HepG2 (cell line): ENCODE measurements around the gene FAM180A. TPM values are rescaled to one million over a fixed set of nuclear protein-coding genes. Genes with fewer than 3 reads are reported as not detected.

ENCODE experiments used
- ATAC-seq: fragments of 200-7000 bp; cut with Tn5 transposase; 3 replicates; pipeline ENCODE4 v1.9.1; 2020; ENCODE audit warnings: mild to moderate bottlenecking, moderate library complexity
- Bru-seq: library from RNA; stranded (reverse); fragments of 400-500 nt; gene quantifications from one replicate; lab custom pipeline; 2021; lab: Mats Ljungman, UMichigan
- BruChase-seq, 2 experiments: library from RNA; stranded (reverse); fragments of 400-500 nt; gene quantifications; one replicate each; lab custom pipeline; 2021; lab: Mats Ljungman, UMichigan
- BruUV-seq: library from RNA; stranded (reverse); fragments of 400-500 nt; replicated peaks from 2 replicates; lab custom pipeline; 2021; lab: Mats Ljungman, UMichigan
- CTCF ChIA-PET: fragments of 300-600 bp; formaldehyde crosslinking; extraction: SDS; loops from one replicate; lab custom pipeline; 2021; ENCODE audit warnings: low total read pairs, inconsistent platforms, low intra/inter-chr PET ratio; lab: Yijun Ruan, JAX
- POLR2A ChIA-PET: fragments of 350-600 bp; sonication (Branson Sonifier 250); formaldehyde crosslinking; loops from one replicate; lab custom pipeline; 2020; ENCODE audit warnings: antibody characterized with exemption, inconsistent platforms; lab: Yijun Ruan, JAX
- DNase-seq: peaks from one replicate; pipeline ENCODE4 v3.0.0-alpha.2; 2015; ENCODE audit warnings: low spot score
- FAIRE-seq: peaks from 3 replicates; lab custom pipeline; 2011; peaks lifted over from hg19 to GRCh38; lab: Jason Lieb, UNC
- H2AFZ ChIP-seq: one replicate; pipeline ENCODE4 v1.6.1; 2011; ENCODE audit warnings: low read length, inconsistent platforms
- H3K27ac ChIP-seq: fragments of 300-600 bp; 3 replicates; pipeline ENCODE4 v1.8.0; 2011; ENCODE audit warnings: mixed run types, mild to moderate bottlenecking, mixed read lengths, low read length, inconsistent platforms; ENCODE audit not compliant: insufficient read depth; ENCODE audit errors: extremely low read length
- H3K27me3 ChIP-seq, 2 experiments: fragments of 200-600 bp in 1 of 2; 2 replicates in 1 of 2; 3 replicates in 1 of 2; pipeline versions ENCODE4 v1.6.0 to v1.8.0; 2011; ENCODE audit warnings: low read length in 2 of 2, mild to moderate bottlenecking in 2 of 2, moderate library complexity in 2 of 2, inconsistent platforms in 1 of 2; ENCODE audit not compliant: insufficient read depth in 2 of 2, control insufficient read depth in 1 of 2
- H3K36me3 ChIP-seq, 2 experiments: fragments of 200-600 bp in 1 of 2; replicated peaks in 1 of 2; 2 replicates in 1 of 2; 3 replicates in 1 of 2; pipeline versions ENCODE4 v1.5.1 to v1.8.0; 2011; ENCODE audit warnings: low read length in 2 of 2, inconsistent platforms in 1 of 2; ENCODE audit not compliant: insufficient read depth in 2 of 2, control insufficient read depth in 1 of 2
- H3K4me1 ChIP-seq: 2 replicates; pipeline ENCODE4 v1.5.1; 2012; ENCODE audit warnings: low read length, inconsistent platforms; ENCODE audit not compliant: insufficient read depth
- H3K4me2 ChIP-seq: 2 replicates; pipeline ENCODE4 v1.6.0; 2011; ENCODE audit warnings: low read depth, low read length, inconsistent platforms
- H3K4me3 ChIP-seq, 3 experiments: fragments of 200-600 bp in 1 of 3; sonication (generic), shearing (Covaris generic) in 1 of 3; replicated peaks in 1 of 3; 2 replicates each; pipeline ENCODE4 v1.5.1; 2011 to 2016; ENCODE audit warnings: low read length in 3 of 3, inconsistent platforms in 2 of 3, low read depth in 2 of 3, mild to moderate bottlenecking in 2 of 3, control low read depth in 1 of 3, mixed read lengths in 1 of 3; ENCODE audit not compliant: insufficient read depth in 1 of 3
- H3K79me2 ChIP-seq: one replicate; pipeline ENCODE4 v1.6.1; 2011; ENCODE audit warnings: low read length, inconsistent platforms; ENCODE audit not compliant: insufficient read depth
- H3K9ac ChIP-seq: 2 replicates; pipeline ENCODE4 v1.6.0; 2011; ENCODE audit warnings: mild to moderate bottlenecking, low read depth, low read length, inconsistent platforms; ENCODE audit not compliant: insufficient read depth
- H3K9me3 ChIP-seq: 2 replicates; pipeline ENCODE4 v1.5.1; 2012; ENCODE audit warnings: mild to moderate bottlenecking, low read length
- H4K20me1 ChIP-seq: 2 replicates; pipeline ENCODE4 v1.6.0; 2011; ENCODE audit warnings: inconsistent platforms, mild to moderate bottlenecking, low read length, moderate library complexity; ENCODE audit not compliant: insufficient read depth
- IKZF1 ChIP-seq: fragments of 450-650 bp; IDR thresholded peaks from 2 replicates; pipeline ENCODE4 v1.7.1; 2016
- KIAA2018 ChIP-seq: sonication (generic); formaldehyde crosslinking; IDR thresholded peaks from 2 replicates; pipeline ENCODE4 v1.5.0; 2020; ENCODE audit warnings: mild to moderate bottlenecking, missing genetic modification reagents, borderline replicate concordance
- MLXIP ChIP-seq: sonication (generic); formaldehyde crosslinking; IDR thresholded peaks from 2 replicates; pipeline ENCODE4 v1.9.0; 2021; ENCODE audit warnings: missing genetic modification reagents, borderline replicate concordance
- RCOR2 ChIP-seq: IDR thresholded peaks from 2 replicates; pipeline ENCODE4 v1.6.1; 2016; ENCODE audit warnings: missing biosample characterization, missing genetic modification reagents
- SMYD3 ChIP-seq: sonication (generic); formaldehyde crosslinking; IDR thresholded peaks from 2 replicates; pipeline ENCODE4 v1.8.1; 2023; ENCODE audit warnings: mild to moderate bottlenecking, missing genetic modification reagents
- ZNF562 ChIP-seq: sonication (generic); formaldehyde crosslinking; IDR thresholded peaks from 2 replicates; pipeline ENCODE4 v1.8.0; 2022; ENCODE audit warnings: missing genetic modification reagents, borderline replicate concordance
- WGBS: methylation state at CpG from one replicate; pipeline ENCODE4 v1.1.6; 2017; ENCODE audit warnings: low lambda C conversion rate; 5-methylcytosine and 5-hydroxymethylcytosine counted together
- in situ Hi-C: cut with HindIII; loops from 2 replicates; pipeline ENCODE4 v1.10.0; 2017; ENCODE audit warnings: low pct_unique_long_range_greater_than_20kb; ENCODE audit not compliant: extremely low pct_ligation_motif_present
- intact Hi-C: fragments of 100-400 bp; cut with micrococcal nuclease; formaldehyde crosslinking; loops from one replicate; pipeline ENCODE4 v1.10.0; 2022; ENCODE audit not compliant: unreplicated experiment
- long read RNA-seq, 2 experiments: library from RNA in 1 of 2; library from polyadenylated mRNA in 1 of 2; stranded (forward) in 1 of 2; unstranded in 1 of 2; transcript quantifications; one replicate each; pipeline ENCODE4 v2.0.0, GENCODE V29; 2019 to 2022
- polyA minus RNA-seq, 3 experiments: library from RNA; depleted of rRNA, polyadenylated mRNA; stranded (reverse); fragments of >200 nt; gene quantifications; 2 replicates each; pipeline ENCODE4 v1.2.3, GENCODE V29; 2011; ENCODE audit warnings: low replicate concordance in 1 of 3
- polyA plus RNA-seq, 8 experiments: library from polyadenylated mRNA; depleted of rRNA in 3 of 8; stranded (reverse) in 7 of 8; unstranded in 1 of 8; fragments of >200 nt; fragmentation: Illumina TruSeq in 4 of 8; extraction: Trizol in 4 of 8; gene quantifications; 2 replicates each; pipeline versions ENCODE4 v1.2.1 to v1.2.3, GENCODE V29; 2011 to 2016; ENCODE audit warnings: low read depth in 4 of 8, missing spikeins in 1 of 8, mixed read lengths in 1 of 8; ENCODE audit not compliant: insufficient read depth in 1 of 8
- total RNA-seq, 5 experiments: library from RNA; depleted of rRNA; stranded (reverse); fragments of >200 nt; fragmentation: Illumina TruSeq; extraction: Trizol; gene quantifications; 2 replicates each; pipeline ENCODE4 v1.2.3, GENCODE V29; 2016; ENCODE audit warnings: low read depth in 1 of 5
- TF ChIP-seq, protein P1 (sequence below): sonication (generic); formaldehyde crosslinking; IDR thresholded peaks from 2 replicates; pipeline ENCODE4 v1.4.0; 2020; ENCODE audit warnings: low read depth, mild to moderate bottlenecking, missing genetic modification reagents

FAM180A gene
- not detected in 2 replicates for total RNA-seq (2016; rRNA removed; fragmentation: Illumina TruSeq; extraction: Trizol)
- total RNA-seq (2016; cell fraction: cytosol; rRNA removed; fragmentation: Illumina TruSeq; extraction: Trizol; ENCODE audit: low read depth): not detected in 2 replicates
- total RNA-seq (2016; cell fraction: insoluble cytoplasmic fraction; rRNA removed; fragmentation: Illumina TruSeq; extraction: Trizol): not detected in 2 replicates
- total RNA-seq (2016; cell fraction: membrane; rRNA removed; fragmentation: Illumina TruSeq; extraction: Trizol): not detected in 2 replicates
- not detected in 2 replicates for total RNA-seq (2016; cell fraction: nucleus; rRNA removed; fragmentation: Illumina TruSeq; extraction: Trizol)
- not detected in 2 replicates for polyA plus RNA-seq (2011; rRNA removed)
- polyA plus RNA-seq (2011; cell fraction: cytosol; rRNA removed): not detected in 2 replicates
- not detected in 2 replicates for polyA plus RNA-seq (2011; cell fraction: nucleus; rRNA removed)
- polyA plus RNA-seq (2012): not detected in 2 replicates
- not detected in 2 replicates for polyA plus RNA-seq (2016; cell fraction: cytosol; fragmentation: Illumina TruSeq; extraction: Trizol; ENCODE audit: low read depth)
- not detected in 2 replicates for polyA plus RNA-seq (2016; cell fraction: insoluble cytoplasmic fraction; fragmentation: Illumina TruSeq; extraction: Trizol; ENCODE audit: low read depth)
- polyA plus RNA-seq (2016; cell fraction: membrane; fragmentation: Illumina TruSeq; extraction: Trizol; ENCODE audit: low read depth): not detected in 2 replicates
- not detected in 2 replicates for polyA plus RNA-seq (2016; cell fraction: nucleus; fragmentation: Illumina TruSeq; extraction: Trizol; ENCODE audit: insufficient read depth, low read depth)
- polyA minus RNA-seq (2011; rRNA and poly(A)+ RNA removed; ENCODE audit: low replicate concordance): 0.14 TPM in 1 of 2 replicates, not detected in the other
- polyA minus RNA-seq (2011; cell fraction: cytosol; rRNA and poly(A)+ RNA removed): not detected in 2 replicates
- polyA minus RNA-seq (2011; cell fraction: nucleus; rRNA and poly(A)+ RNA removed): not detected in 2 replicates
- not detected for Bru-seq, nascent RNA
- BruChase-seq, experiment 1, labeled RNA remaining after a 6-hour chase: percentile 6 among the genes with signal in this experiment
- BruChase-seq, experiment 2, labeled RNA remaining after a 2-hour chase: not detected
- long read RNA-seq, experiment 1: 0 reads
- long read RNA-seq, experiment 2: 0 reads

- Histone ChIP-seq H3K36me3 (no peaks in the 10 kb centered on the region), H3K4me3 (no peak within 1 kb of the TSS), H2AFZ (no peak within 1 kb of the TSS), H3K4me1 (no peaks in the 10 kb centered on the region), H4K20me1 (no peaks in the 10 kb centered on the region), H3K27ac (no peak within 1 kb of the TSS), H3K9me3 (no peaks in the 10 kb centered on the region), H3K27me3 (peaks cover 0 to 34% of the 10 kb centered on the region in 2 experiments; a peak in 3 of 5 replicates), H3K79me2 (no peaks in the 10 kb centered on the region), H3K4me2 (no peak within 1 kb of the TSS), H3K9ac (no peak within 1 kb of the TSS)
- ChIA-PET POLR2A (no interaction called here), CTCF (no interaction called here)
- ATAC-seq (no peak), FAIRE-seq (no peak), DNase-seq (no peak)
- TF ChIP-seq ZNF562: no peak
- TF ChIP-seq, protein P1, sequence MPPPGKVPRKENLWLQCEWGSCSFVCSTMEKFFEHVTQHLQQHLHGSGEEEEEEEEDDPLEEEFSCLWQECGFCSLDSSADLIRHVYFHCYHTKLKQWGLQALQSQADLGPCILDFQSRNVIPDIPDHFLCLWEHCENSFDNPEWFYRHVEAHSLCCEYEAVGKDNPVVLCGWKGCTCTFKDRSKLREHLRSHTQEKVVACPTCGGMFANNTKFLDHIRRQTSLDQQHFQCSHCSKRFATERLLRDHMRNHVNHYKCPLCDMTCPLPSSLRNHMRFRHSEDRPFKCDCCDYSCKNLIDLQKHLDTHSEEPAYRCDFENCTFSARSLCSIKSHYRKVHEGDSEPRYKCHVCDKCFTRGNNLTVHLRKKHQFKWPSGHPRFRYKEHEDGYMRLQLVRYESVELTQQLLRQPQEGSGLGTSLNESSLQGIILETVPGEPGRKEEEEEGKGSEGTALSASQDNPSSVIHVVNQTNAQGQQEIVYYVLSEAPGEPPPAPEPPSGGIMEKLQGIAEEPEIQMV (CRISPR knock-in tag): no peak
- no peak for TF ChIP-seq SMYD3 (CRISPR knock-in tag)
- TF ChIP-seq IKZF1: no peak
- TF ChIP-seq KIAA2018 (CRISPR knock-in tag): no peak
- TF ChIP-seq RCOR2 (CRISPR knock-in tag): no peak
- no peak for TF ChIP-seq MLXIP (CRISPR knock-in tag)
- no TSS peak for BruUV-seq
- WGBS: 0% methylated on average over 2 of the region's 11 CpGs
- in situ Hi-C loops (no loop called here), intact Hi-C loops (no loop called here)
These were observed at the start of gene FAM180A for GRCh38 chr7:135748770-135749169. Gene FAM180A (minus strand): TSS chr7:135748813. CDS start chr7:135748580, 233 bp downstream.
